Loucy (cell line): Measurements from ENCODE around the gene BST1.

Experiments
- H2AFZ ChIP-seq: fragments of 200-600 bp; sonication (generic); 2 replicates; pipeline ENCODE4 v1.6.0; 2016; ENCODE audit warnings: antibody characterized with exemption, mild to moderate bottlenecking, low read length, moderate library complexity
- H3F3A ChIP-seq: fragments of 200-600 bp; 2 replicates; pipeline ENCODE4 v1.6.0; 2016; ENCODE audit warnings: antibody characterized with exemption, low read depth, mild to moderate bottlenecking
- H3K27me3 ChIP-seq: fragments of 200-600 bp; sonication (generic); 2 replicates; pipeline ENCODE4 v1.6.1; 2014; ENCODE audit warnings: low read length, mild to moderate bottlenecking; ENCODE audit not compliant: insufficient read depth, poor library complexity, severe bottlenecking
- H3K36me3 ChIP-seq: fragments of 200-600 bp; sonication (generic); 2 replicates; pipeline ENCODE4 v1.6.1; 2016; ENCODE audit warnings: low read length; ENCODE audit not compliant: insufficient read depth
- H3K4me1 ChIP-seq: fragments of 200-600 bp; sonication (generic); 2 replicates; pipeline ENCODE4 v1.5.1; 2014; ENCODE audit warnings: low read length, mild to moderate bottlenecking; ENCODE audit not compliant: insufficient read depth, poor library complexity, severe bottlenecking
- H3K4me2 ChIP-seq: fragments of 200-600 bp; sonication (generic); 2 replicates; pipeline ENCODE4 v1.6.0; 2014; ENCODE audit warnings: antibody characterized with exemption, low read length, low read depth, mild to moderate bottlenecking; ENCODE audit not compliant: poor library complexity, severe bottlenecking
- H3K4me3 ChIP-seq: fragments of 200-600 bp; sonication (generic); 2 replicates; pipeline ENCODE4 v1.5.1; 2014; ENCODE audit warnings: low read length, mild to moderate bottlenecking, mixed read lengths; ENCODE audit not compliant: poor library complexity, severe bottlenecking
- H3K79me2 ChIP-seq: fragments of 200-600 bp; sonication (generic); 2 replicates; pipeline ENCODE4 v1.6.1; 2014; ENCODE audit warnings: low read length; ENCODE audit not compliant: insufficient read depth
- H3K9ac ChIP-seq: fragments of 200-600 bp; sonication (generic); 2 replicates; pipeline ENCODE4 v1.6.0; 2014; ENCODE audit warnings: mild to moderate bottlenecking, low read depth, low read length, moderate library complexity; ENCODE audit not compliant: poor library complexity, severe bottlenecking
- H3K9me2 ChIP-seq: fragments of 200-600 bp; sonication (generic); replicated peaks from 2 replicates; pipeline ENCODE4 v1.6.1; 2016; ENCODE audit warnings: low read depth, low read length, mixed read lengths
- H3K9me3 ChIP-seq: fragments of 200-600 bp; sonication (generic); 2 replicates; pipeline ENCODE4 v1.6.1; 2014; ENCODE audit warnings: mild to moderate bottlenecking, antibody characterized with exemption, low read length, low read depth; ENCODE audit not compliant: insufficient read depth
- H4K20me1 ChIP-seq: fragments of 200-600 bp; sonication (generic); 2 replicates; pipeline ENCODE4 v1.6.0; 2014; ENCODE audit warnings: antibody characterized with exemption, low read length, mild to moderate bottlenecking; ENCODE audit not compliant: insufficient read depth, poor library complexity, severe bottlenecking
- CTCF ChIP-seq: fragments of 200-600 bp; sonication (generic); conservative IDR thresholded peaks from 2 replicates; pipeline ENCODE4 v1.5.1; 2014; ENCODE audit warnings: mild to moderate bottlenecking, antibody characterized with exemption, low read length
- EZH2phosphoT487 ChIP-seq: fragments of 200-600 bp; IDR thresholded peaks from 2 replicates; pipeline ENCODE4 v1.6.1; 2018; ENCODE audit warnings: antibody characterized with exemption, mild to moderate bottlenecking, moderate library complexity, borderline replicate concordance

Gene BST1

GRCh38 chr4:15755321-15756155, 52.7 kb downstream of the BST1 start:
- no peaks in the 10 kb centered on the region for H3K9me3 ChIP-seq
- H3K4me3 ChIP-seq = peak overlapping the region; percentile 70

GRCh38 chr4:15756361-15756861, 53.5 kb downstream of the BST1 start:
- H4K20me1 ChIP-seq = no peaks in the 10 kb centered on the region
- H3K27me3 ChIP-seq = no peaks in the 10 kb centered on the region
- H3K79me2 ChIP-seq = no peaks in the 10 kb centered on the region
- H3K4me2 ChIP-seq = peak overlapping the region; percentile 89
- no peaks in the 10 kb centered on the region for H3K36me3 ChIP-seq
- H3K9ac ChIP-seq = peak overlapping the region; percentile 85
- peak overlapping the region; percentile 54; the same call in 1 of the 2 replicates for H2AFZ ChIP-seq
- H3K4me3 ChIP-seq = peak overlapping the region; percentile 72
- H3K9me2 ChIP-seq = no peaks in the 10 kb centered on the region
- H3F3A ChIP-seq = peaks cover 12% of the 10 kb centered on the region
- peaks cover 39% of the 10 kb centered on the region for H3K4me1 ChIP-seq
- TF ChIP-seq EZH2phosphoT487 = no peak
- peak; percentile 77 for TF ChIP-seq CTCF
- H3K9me3 ChIP-seq = no peaks in the 10 kb centered on the region

More at GRCh38 chr4:15755321-15756155, 52.7 kb downstream of the BST1 start:
- Histone ChIP-seq H3F3A (peaks cover 12% of the 10 kb centered on the region), H2AFZ (no peak overlapping the region), H3K27me3 (no peaks in the 10 kb centered on the region), H3K36me3 (no peaks in the 10 kb centered on the region), H3K9me2 (no peaks in the 10 kb centered on the region), H3K9ac (peak overlapping the region; percentile 75), H3K4me2 (peak overlapping the region; percentile 89), H3K79me2 (no peaks in the 10 kb centered on the region), H4K20me1 (no peaks in the 10 kb centered on the region), H3K4me1 (peaks cover 38% of the 10 kb centered on the region)
- TF ChIP-seq CTCF (no peak), EZH2phosphoT487 (no peak)

- Histone ChIP-seq H4K20me1 (no peaks in the 10 kb centered on the region), H3K9me3 (no peaks in the 10 kb centered on the region), H3K9ac (peak overlapping the region; percentile 85), H3F3A (peaks cover 12% of the 10 kb centered on the region), H3K4me1 (peaks cover 43% of the 10 kb centered on the region), H3K36me3 (no peaks in the 10 kb centered on the region), H3K4me2 (peak overlapping the region; percentile 88), H3K4me3 (peak overlapping the region; percentile 72), H3K27me3 (no peaks in the 10 kb centered on the region), H3K9me2 (no peaks in the 10 kb centered on the region), H3K79me2 (no peaks in the 10 kb centered on the region), H2AFZ (peak overlapping the region; percentile 54; the same call in 1 of the 2 replicates)
- no peak for TF ChIP-seq CTCF
- no peak for TF ChIP-seq EZH2phosphoT487
Observed at GRCh38 chr4:15757054-15757453, 54.2 kb downstream of the BST1 start.
